Right hindlimb (tissue), 1 donor: ENCODE measurements around the gene PCDHB1.

ENCODE experiments used
- DNase-seq: peaks from one replicate; pipeline ENCODE4 v3.0.0-alpha.2; 2018

The PCDHB1 gene

DNA sequence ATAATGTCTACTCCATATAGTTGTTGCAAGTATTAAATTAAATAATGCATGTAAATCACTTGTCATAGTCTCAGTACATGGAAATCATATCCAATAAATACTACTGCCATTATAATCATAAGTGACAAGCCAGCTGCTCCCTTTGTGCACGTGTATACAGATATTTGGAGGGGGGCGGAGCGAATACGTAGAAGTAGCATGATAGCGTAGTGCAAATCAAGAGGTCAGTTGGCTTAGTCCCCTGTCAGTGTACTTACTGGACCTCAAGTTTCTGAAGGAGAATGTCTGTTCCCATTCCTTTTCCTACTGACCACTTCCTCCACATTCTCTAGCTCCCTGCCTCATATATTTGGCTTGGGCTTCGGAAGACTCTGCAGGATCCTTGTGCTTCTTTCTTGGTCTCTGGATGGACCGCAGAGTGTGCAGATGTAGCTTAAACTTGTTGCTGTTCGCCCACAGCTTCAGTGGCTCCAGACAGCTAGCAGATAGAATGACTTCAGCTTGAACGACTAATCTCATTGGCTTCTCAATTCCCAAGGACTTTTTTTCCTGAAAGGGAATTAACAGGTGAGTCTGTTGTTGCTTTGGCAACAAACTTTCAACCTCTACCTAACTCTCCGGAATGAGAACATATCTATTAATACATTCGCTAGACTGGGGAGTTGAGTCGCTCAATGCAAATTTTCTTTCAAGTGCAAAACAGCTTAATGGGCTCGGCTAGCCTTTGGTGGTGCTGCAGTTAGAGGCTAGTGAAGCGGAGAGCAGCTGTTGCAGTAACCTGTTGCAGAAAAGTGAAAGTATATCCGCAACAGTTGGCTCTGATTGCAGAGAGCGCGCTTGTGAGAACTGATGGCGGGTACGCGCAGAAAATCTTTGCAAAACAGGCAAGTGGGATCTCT, at the start of gene PCDHB1:
Gene PCDHB1 (plus strand): TSS at position 753 of the 899 bp plus-strand sequence. CDS start 97 bp downstream, at position 850.
- DNase-seq, result no peak

DNA sequence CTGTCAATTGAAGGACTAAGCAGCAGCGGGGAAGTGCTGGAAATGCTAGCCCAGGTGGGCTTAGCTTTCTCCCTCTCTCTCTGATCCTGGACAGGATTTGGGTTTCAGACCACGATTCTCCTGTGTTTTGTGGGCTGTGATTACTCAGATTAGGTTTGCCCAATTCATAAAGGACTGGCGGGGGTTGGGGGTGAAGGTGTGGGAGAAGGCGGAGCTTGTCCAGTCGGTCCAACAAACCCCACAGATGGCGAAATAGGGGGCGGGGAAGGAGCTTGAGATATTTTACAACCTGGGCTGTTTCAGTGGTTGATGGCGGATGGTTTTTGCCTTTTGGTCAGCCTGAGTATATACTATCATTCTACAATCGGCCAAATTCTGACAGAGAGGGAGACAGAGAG, 49.7 kb upstream of the PCDHB1 start:
- no peak for DNase-seq

DNA sequence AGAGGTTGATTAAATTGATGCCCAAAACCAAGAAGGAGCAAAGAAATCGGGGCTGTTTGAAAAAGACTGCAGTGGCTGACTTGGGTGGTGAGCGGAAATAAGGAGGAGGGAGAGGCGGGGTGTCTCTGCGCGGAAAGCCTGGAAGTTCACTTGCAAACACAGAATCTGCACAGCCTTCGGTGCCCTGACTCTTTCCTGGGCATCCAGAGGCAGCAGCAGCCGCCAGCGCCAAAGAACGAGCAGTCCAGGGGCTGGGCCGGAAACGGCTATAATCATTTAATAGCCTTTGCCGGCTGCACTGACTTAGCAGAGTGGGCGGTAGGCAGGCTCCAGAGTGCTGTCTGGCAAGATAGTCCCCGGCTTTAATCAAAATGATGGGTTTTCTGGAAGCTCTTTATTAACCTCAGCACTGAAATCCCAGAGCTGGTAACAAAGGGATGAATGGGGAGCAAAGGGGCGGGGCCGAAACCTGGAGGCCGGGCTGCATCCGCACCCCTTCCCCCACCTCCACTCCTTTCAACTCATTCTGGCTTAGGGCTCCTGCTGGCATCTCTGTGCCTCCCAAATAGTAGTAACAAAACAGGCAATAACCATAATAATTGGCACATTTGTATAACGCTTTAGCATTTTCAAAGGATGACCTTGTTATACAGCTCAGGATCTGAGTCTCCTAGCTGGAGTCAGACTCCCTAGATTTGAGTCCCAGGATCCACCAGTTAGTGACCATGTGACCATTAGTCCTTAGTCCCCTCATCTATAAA, 49.1 kb upstream of the PCDHB1 start:
- DNase-seq, result peak; percentile 51

- no peak for DNase-seq
Observed at GRCh38 chr5:141002605-141002965, 48.6 kb upstream of the PCDHB1 start.

DNA sequence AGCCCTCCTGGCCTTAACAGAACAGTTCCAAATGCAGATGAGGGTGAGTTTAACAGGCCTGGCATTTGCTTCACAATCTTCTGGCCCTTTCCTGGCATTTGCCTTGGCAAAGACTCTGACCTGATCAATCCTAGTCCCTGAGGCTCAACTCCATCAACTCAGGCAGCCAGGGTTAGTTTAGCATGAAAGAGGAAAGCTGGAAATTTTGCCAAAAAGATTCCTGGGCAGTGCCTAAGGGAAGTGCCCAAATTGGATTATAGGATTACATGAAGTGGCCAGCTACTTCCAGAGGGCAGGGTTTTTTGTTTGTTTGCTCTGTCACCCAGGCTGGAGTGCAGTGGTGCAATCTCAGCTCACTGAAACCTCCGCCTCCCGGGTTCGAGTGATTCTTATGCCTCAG, 48.1 kb upstream of the PCDHB1 start:
- DNase-seq, result no peak

DNA sequence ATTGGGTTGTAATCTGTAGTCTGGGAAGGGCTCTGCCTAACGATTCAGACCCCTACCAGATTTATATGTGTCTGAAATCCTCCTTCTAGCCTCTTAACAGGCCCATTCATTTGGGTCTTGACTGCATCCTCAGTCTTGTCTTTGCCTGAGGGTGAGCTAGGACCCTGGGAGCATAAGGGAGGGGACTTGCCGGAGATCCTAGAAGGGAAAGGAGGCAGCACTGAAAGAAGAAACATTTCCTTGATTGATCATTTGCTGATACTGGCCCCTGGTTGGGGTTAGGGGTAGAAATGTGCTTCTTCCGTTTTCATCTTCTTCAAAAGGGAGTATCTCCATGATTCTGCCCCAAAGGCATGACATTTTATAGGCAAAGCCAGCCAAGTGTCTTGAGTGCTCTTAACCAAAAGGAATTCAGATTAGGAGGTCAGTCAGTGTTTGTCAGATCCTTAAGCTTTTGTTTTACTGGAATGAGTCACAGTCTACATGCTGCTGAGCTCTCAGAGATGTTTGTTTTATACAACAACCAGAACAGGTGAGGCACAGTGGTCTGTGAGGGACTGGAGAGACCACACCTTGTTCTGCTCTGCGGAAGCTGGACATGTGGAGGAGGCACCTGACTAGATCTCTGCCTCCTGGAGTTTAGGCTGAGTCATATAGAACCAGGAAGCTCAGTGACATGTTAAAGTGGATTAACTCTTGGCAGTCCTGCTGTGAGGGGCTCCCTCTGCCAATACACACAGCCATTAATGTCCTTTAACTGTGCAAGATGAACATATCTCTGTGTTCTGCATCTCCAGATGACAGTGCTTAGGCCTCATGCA, 47.2 kb upstream of the PCDHB1 start:
- DNase-seq, result no peak

GRCh38 chr5:141007791-141008190, 43.4 kb upstream of the PCDHB1 start:
- no peak for DNase-seq

DNA sequence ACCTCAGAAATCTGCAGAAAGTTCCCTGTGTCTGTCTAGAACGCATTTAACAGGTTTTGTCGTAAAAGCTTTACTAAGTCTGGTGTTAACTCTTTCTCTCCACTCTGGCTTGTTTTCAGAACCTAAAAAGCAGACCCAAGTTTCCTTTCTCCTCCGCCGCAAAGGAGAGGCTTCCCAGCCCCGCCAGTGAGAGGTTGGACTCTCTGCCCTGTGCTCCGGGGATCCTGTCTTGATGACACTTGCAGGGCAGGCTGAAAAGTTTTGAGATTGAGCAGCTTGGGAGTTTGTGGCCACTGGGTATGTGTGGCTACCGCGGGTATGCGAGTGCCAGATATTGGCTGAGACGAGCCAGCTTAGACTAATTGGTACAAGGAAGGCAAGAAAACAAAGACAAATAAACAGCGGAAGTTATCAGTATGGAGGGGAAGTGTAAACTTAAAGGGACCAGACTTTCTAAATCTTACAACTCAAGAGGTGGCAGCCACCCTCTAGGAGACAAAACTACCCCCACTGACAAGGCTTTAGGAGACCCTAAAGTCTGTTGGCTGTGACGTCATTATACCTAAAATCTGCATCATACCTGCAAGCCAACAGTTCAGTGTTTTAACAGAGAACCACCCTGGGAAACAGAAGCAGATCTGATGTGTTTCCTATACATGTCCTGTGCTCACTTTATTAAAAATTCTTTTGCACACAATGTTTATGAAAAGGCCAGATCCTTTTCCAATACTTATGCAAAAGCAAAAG, 41.0 kb upstream of the PCDHB1 start:
- no peak for DNase-seq

DNA sequence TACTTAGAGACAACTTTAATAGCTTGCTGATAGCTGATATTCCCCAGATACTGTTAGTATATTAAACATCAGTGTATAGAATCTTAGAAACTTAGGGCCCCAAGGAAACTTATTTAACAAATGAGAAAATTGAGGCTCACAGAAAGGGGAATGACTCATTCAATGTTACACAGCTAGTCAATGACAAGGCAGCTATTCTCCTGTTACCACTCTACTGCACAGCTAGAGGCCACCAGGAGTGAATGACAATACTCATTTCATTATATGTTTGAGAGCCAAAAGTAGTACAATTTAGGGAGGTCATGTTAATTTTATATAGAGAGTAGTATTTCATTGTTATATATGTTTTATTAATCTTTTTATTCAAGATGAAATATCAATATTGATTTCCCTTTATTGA, 33.2 kb upstream of the PCDHB1 start:
- DNase-seq, result no peak

DNA sequence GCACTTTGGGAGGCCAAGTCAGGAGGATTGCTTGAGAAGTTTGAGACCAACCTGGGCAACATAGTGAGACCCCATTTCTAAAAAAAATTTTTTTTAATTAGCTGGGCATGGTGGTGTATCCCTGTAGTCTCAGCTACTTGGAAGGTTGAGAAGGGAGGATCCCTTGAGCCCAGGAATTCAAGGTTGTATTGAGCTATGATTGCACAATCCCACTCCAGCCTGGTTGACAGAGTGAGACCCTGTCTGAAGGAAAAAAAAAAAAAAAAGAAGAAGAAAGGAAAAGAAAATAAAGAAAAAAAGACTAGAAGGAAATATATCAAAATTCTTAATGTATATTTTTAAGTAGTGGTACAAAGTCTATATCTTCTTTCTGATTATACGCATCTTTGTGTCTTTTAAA, 28.8 kb upstream of the PCDHB1 start:
- DNase-seq, result no peak

GRCh38 chr5:141031006-141031405, 20.2 kb upstream of the PCDHB1 start:
- DNase-seq, result no peak

GRCh38 chr5:141032626-141033025, 18.5 kb upstream of the PCDHB1 start:
- DNase-seq, result no peak

DNA sequence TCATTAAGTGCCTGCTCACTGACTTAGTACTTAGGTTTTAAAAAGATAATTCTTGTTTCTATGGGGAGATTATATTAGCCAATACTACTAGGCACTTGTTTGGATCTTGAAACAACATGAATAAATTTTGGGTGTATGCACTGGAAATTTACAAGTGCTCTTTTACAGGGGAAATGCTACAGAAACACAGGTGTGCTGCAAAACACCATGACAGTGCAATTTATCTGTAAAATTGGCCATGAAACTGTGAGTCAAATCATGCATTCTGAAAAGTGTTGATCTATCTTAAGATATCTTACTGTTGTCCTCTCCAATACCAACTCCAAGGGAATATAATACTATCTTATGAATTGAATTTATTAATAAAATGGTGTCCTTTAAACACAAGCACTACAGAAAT, 12.1 kb upstream of the PCDHB1 start:
- no peak for DNase-seq

DNA sequence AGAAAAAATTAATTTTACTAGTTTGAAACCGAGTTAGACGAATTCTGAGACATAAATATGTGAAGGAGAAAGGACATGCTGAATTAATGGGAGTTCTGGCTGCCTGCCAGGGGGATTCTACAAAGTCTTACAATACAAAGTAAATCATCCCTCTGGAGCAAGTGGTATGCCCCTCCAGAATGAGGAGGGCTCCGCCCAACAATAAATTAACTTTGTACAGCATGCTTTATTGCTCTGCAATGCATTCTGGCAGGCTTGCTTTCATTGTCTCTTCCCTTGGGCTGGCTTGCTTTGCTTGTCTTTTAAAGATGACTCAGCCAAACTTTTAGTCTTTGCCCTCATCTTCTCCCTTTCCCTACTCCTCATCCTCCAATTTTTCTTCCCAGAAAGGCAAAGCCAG, 11.7 kb upstream of the PCDHB1 start:
- DNase-seq, result no peak

DNA sequence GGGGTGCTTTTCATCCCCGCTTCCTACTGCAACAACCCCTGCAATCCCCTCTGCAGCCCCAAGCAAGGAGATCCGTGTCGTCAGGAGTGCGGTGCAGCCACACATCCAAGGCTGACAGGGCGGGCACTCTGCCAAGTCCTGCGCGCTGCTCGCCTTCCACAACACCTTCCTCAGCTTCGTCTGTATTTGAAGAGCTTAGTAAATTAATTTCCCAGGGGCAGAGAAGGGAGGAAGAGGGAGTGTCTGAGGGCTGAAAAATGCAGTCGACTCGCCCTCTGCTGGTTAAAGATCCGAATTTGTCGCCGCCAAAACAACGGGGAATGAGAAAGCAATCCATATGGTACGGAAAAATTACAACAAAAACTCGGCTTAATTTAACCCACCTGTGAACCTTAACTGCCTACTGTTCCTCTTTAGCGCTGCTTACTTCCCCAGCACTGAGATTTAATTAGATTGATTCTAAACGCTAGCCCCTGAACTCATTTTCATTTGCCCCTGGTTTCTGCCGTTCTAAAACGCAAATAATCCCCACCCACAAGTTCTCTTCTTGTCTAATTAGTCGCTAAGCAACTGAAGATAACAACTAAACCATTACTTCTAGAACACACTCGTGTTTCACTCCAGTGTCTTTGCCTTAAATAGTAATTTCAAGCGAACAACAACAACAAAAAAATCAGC, 10.9 kb upstream of the PCDHB1 start:
- no peak for DNase-seq

- peak; percentile 88 for DNase-seq
Observed at GRCh38 chr5:141040771-141041426, 10.3 kb upstream of the PCDHB1 start.

DNA sequence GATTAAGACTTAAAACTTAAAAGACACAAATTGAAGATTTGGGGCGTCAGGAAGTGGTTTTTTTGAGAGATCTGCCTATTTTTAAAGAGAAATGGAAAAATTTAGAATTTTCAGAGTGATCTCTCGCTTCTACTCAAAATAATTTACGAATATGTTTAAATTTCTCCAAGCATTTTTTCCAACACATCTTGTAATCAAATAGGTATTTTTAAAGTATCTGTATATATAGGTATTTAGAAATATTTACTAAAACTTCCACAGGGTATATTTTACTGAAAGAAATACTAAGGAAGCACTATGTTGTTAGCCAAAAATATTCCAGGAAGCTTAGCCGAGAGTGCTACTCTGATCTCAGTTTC, 9.8 kb upstream of the PCDHB1 start:
- DNase-seq, result no peak

DNA sequence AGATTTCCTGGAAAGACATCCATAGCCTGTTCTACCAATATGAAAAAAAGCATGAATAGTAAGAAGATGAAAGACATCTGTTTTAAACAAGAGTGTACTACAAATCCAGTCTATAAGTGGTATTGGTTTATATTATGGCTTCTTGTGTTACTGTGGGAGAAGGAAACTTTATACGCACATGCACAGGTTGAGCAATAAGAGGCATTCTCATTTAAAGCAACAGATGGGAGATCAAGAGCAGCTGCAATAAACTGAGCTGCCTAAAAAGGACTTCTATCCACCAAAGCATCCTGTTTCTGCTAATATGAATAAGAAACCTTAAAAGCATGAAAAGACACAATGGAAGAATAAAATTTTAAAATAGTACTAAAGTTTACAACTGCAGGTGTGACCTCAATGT, 8.6 kb upstream of the PCDHB1 start:
- no peak for DNase-seq

- DNase-seq, result no peak
Observed at GRCh38 chr5:141051521-141051866, 320 bp downstream of the PCDHB1 start.

DNA sequence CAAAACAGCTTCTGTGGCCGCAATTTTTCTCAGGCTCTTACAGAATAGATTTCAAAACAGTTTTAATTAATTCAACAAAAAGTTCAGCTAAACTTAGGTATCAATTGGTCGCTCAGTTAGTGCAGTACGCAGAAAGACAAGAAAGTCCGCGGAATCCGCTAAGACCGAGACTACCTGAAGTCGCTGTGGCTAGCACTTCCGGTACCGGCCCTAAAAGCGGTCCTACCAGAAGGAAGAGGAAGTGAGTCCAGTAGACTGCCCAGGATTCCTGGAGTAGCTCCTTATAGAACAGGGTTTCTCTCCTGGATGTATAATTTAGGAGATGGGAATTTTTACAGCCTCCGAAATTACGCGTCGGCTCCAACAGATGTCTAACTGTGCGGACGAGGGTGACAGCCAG, 26.7 kb downstream of the PCDHB1 start:
- no peak for DNase-seq

GRCh38 chr5:141082228-141082627, 31.1 kb downstream of the PCDHB1 start:
- DNase-seq, result no peak
